Measurements from ENCODE around the gene GSTM5. TPM values are rescaled to one million over a fixed set of nuclear protein-coding genes. Genes with fewer than 3 reads are reported as not detected.
"Not testable (repeated sequence)": the region's sequence is repeated elsewhere in the genome, so short reads cannot be mapped to it uniquely, and the experiment has no call there.

GSTM5 gene
- total RNA-seq, 1 donor from 2014 or later = 2.4 TPM

GRCh38 chr1:109704173-109704572, 7.9 kb upstream of the GSTM5 start:
- Histone ChIP-seq H3K4me3 (no peak overlapping the region), H3K27me3 (ENCODE audit: low read depth) (no peaks in the 10 kb centered on the region), H3K36me3 (no peaks in the 10 kb centered on the region), H3K27ac (replicated peaks) (no peak overlapping the region), H3K9me3 (replicated peaks) (peaks cover 20% of the 10 kb centered on the region), H3K4me1 (no peaks in the 10 kb centered on the region)
- no peak for DNase-seq
- intact Hi-C loops (cut with micrococcal nuclease) = no loop called here
- TF ChIP-seq CTCF (IDR thresholded peaks at IDR 0.05; ENCODE audit: borderline replicate concordance) = no peak

- H3K27me3 ChIP-seq (ENCODE audit: low read depth) = no peaks in the 10 kb centered on the region
- H3K4me3 ChIP-seq = no peak overlapping the region
- intact Hi-C loops (cut with micrococcal nuclease) = no loop called here
- DNase-seq = no peak
- H3K36me3 ChIP-seq = no peaks in the 10 kb centered on the region
- peaks cover 27% of the 10 kb centered on the region for H3K9me3 ChIP-seq (replicated peaks)
- H3K27ac ChIP-seq (replicated peaks) = no peak overlapping the region
- no peaks in the 10 kb centered on the region for H3K4me1 ChIP-seq
- no peak for TF ChIP-seq CTCF (IDR thresholded peaks at IDR 0.05; ENCODE audit: borderline replicate concordance)
Measured at GRCh38 chr1:109705411-109705810, 6.6 kb upstream of the GSTM5 start.

GRCh38 chr1:109708949-109709348, 3.1 kb upstream of the GSTM5 start:
- intact Hi-C loops (cut with micrococcal nuclease); H3K27ac ChIP-seq (replicated peaks); H3K4me1 ChIP-seq; H3K27me3 ChIP-seq (ENCODE audit: low read depth); DNase-seq; H3K4me3 ChIP-seq; H3K36me3 ChIP-seq: not testable (repeated sequence)
- peaks cover 18% of the 10 kb centered on the region for H3K9me3 ChIP-seq (replicated peaks)

GRCh38 chr1:109709822-109710221, 2.2 kb upstream of the GSTM5 start:
- DNase-seq; H3K4me3 ChIP-seq; H3K27me3 ChIP-seq (ENCODE audit: low read depth); intact Hi-C loops (cut with micrococcal nuclease); H3K4me1 ChIP-seq; H3K27ac ChIP-seq (replicated peaks); H3K36me3 ChIP-seq: not testable (repeated sequence)
- H3K9me3 ChIP-seq (replicated peaks) = peaks cover 18% of the 10 kb centered on the region

DNA sequence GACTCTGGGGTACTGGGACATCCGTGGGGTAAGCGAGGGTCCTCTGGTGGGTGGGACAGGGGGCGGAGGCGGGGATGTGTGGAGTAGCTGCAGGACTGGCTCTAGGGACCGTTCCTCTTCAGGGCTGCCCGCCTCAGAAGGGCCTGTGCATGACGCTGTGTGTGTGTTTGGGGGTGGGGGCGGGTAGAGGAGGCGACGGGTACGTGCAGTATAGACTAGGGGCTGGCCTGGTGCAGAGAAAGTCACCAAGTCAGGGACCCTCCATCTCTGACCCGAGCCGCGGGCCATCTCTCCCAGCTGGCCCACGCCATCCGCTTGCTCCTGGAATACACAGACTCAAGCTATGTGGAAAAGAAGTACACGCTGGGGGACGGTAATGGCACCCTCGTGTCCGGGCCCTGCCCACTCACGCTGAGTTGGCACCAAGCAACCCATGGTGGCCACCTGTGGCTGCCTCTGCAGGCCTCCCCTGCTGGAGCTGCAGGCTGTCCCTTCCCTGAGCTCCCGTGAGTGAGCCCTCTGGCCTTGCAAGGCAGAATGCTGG, 342 bp downstream of the GSTM5 start:
- intact Hi-C loops (cut with micrococcal nuclease) = no loop called here

DNA sequence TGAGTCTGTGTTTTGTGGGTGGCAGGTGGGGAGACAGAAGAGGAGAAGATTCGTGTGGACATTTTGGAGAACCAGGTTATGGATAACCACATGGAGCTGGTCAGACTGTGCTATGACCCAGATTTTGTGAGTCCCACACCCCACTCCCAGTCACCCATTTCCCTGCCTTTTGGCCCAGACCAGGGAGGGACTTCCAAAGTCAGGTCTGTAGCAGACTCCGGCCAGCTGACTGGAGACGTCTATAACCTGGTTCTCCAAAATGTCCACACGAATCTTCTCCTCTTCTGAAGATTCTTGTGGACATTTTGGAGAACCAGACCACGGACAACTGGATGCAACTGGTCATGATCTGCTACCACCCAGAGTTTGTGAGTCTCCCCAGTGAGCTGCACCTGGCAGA, 1.6 kb downstream of the GSTM5 start:
- peaks cover 12% of the 10 kb centered on the region for H3K9me3 ChIP-seq (replicated peaks)
- H3K27me3 ChIP-seq (ENCODE audit: low read depth) = peaks cover 9% of the 10 kb centered on the region
- no peaks in the 10 kb centered on the region for H3K36me3 ChIP-seq
- peaks cover 4% of the 10 kb centered on the region for H3K4me1 ChIP-seq
- no peak overlapping the region for H3K27ac ChIP-seq (replicated peaks)
- no peak for TF ChIP-seq CTCF (IDR thresholded peaks at IDR 0.05; ENCODE audit: borderline replicate concordance)
- no peak for DNase-seq
- intact Hi-C loops (cut with micrococcal nuclease) = no loop called here
- no peak overlapping the region for H3K4me3 ChIP-seq

More for the DNA sequence above, 342 bp downstream of the GSTM5 start:
- no peak for TF ChIP-seq CTCF (IDR thresholded peaks at IDR 0.05; ENCODE audit: borderline replicate concordance)
- Histone ChIP-seq H3K4me3 (peak overlapping the region; percentile 61), H3K36me3 (no peaks in the 10 kb centered on the region), H3K4me1 (peaks cover 4% of the 10 kb centered on the region), H3K27ac (replicated peaks) (no peak overlapping the region), H3K9me3 (replicated peaks) (peaks cover 18% of the 10 kb centered on the region), H3K27me3 (ENCODE audit: low read depth) (peaks cover 9% of the 10 kb centered on the region)
- DNase-seq = no peak

Measured in left ventricle myocardium inferior (tissue), 1 donor.